Activated B cell treated with CpG ODN at 0.5 μM for 24 hours (primary cell): ENCODE measurements around the gene SPRY1. TPM values are rescaled to one million over a fixed set of nuclear protein-coding genes. Genes with fewer than 3 reads are reported as not detected.

ENCODE experiments used
- ATAC-seq: fragments of 200-7000 bp; cut with Tn5 transposase; one replicate; pipeline ENCODE4 v1.10.0; 2021; ENCODE audit warnings: low read depth, mild to moderate bottlenecking, moderate library complexity
- CTCF ChIA-PET: fragments of 350-600 bp; sonication (Branson Sonifier 250); formaldehyde crosslinking; loops from one replicate; lab custom pipeline; 2021; ENCODE audit warnings: antibody characterized with exemption; lab: Charles Lee
- POLR2A ChIA-PET: fragments of 350-600 bp; sonication (Branson Sonifier 250); formaldehyde crosslinking; loops from one replicate; lab custom pipeline; 2021; ENCODE audit warnings: antibody characterized with exemption; lab: Charles Lee
- DNase-seq: peaks from one replicate; pipeline ENCODE4 v3.0.0; 2022
- H3K27ac Mint-ChIP-seq: one replicate; pipeline ENCODE4 v1.8.0; 2020; ENCODE audit warnings: mixed read lengths
- H3K27me3 Mint-ChIP-seq: one replicate; pipeline ENCODE4 v1.8.0; 2021; ENCODE audit warnings: mixed read lengths
- H3K36me3 Mint-ChIP-seq: one replicate; pipeline ENCODE4 v1.8.0; 2021; ENCODE audit warnings: low read depth, mixed read lengths
- H3K4me1 Mint-ChIP-seq: one replicate; pipeline ENCODE4 v1.8.0; 2021; ENCODE audit warnings: mixed read lengths
- H3K4me3 Mint-ChIP-seq: one replicate; pipeline ENCODE4 v1.8.0; 2020; ENCODE audit warnings: mild to moderate bottlenecking, mixed read lengths
- H3K9me3 Mint-ChIP-seq: one replicate; pipeline ENCODE4 v1.8.0; 2020; ENCODE audit warnings: mixed read lengths
- CTCF ChIP-seq: fragments of 200-600 bp; IDR thresholded peaks from one replicate; pipeline ENCODE4 v1.8.0; 2022; ENCODE audit warnings: antibody characterized with exemption, mild to moderate bottlenecking
- intact Hi-C: fragments of 100-400 bp; cut with micrococcal nuclease; formaldehyde crosslinking; loops from one replicate; pipeline ENCODE4 v1.15.1; 2024
- total RNA-seq: library from RNA; stranded (reverse); gene quantifications from 2 replicates; pipeline ENCODE4 v1.2.3, GENCODE V29; 2022

SPRY1 gene
- total RNA-seq, 1 donor from 2014 or later = 4.1 TPM

GRCh38 chr4:123401271-123402120, 4.9 kb downstream of the SPRY1 start:
- peaks cover 29% of the 10 kb centered on the region for H3K4me1 Mint-ChIP-seq
- no peak for DNase-seq
- H3K27ac Mint-ChIP-seq = no peak overlapping the region
- no peak for ATAC-seq
- no peaks in the 10 kb centered on the region for H3K9me3 Mint-ChIP-seq
- ChIA-PET CTCF (no interaction called here), POLR2A (interaction anchor here (1.3 kb wide), 1 partner anchor 48 kb away, joined by 3 read pairs; no protein-coding TSS in a partner anchor)
- peaks cover 9% of the 10 kb centered on the region for H3K36me3 Mint-ChIP-seq
- H3K4me3 Mint-ChIP-seq = no peak overlapping the region
- intact Hi-C loops = no loop called here
- H3K27me3 Mint-ChIP-seq = peaks cover 11% of the 10 kb centered on the region
- TF ChIP-seq CTCF = no peak

- H3K4me1 Mint-ChIP-seq = peaks cover 23% of the 10 kb centered on the region
- H3K27me3 Mint-ChIP-seq = peaks cover 10% of the 10 kb centered on the region
- peaks cover 9% of the 10 kb centered on the region for H3K36me3 Mint-ChIP-seq
- no peaks in the 10 kb centered on the region for H3K9me3 Mint-ChIP-seq
- ChIA-PET CTCF (no interaction called here), POLR2A (no interaction called here)
- no peak overlapping the region for H3K4me3 Mint-ChIP-seq
- ATAC-seq (no peak), DNase-seq (no peak)
- intact Hi-C loops = no loop called here
- no peak overlapping the region for H3K27ac Mint-ChIP-seq
- TF ChIP-seq CTCF = no peak
These were observed 5.5 kb downstream of the SPRY1 start for GRCh38 chr4:123402121-123402465.

GRCh38 chr4:123403080-123403604, 6.5 kb downstream of the SPRY1 start:
- no peak for DNase-seq
- ATAC-seq = no peak
- ChIA-PET CTCF (no interaction called here), POLR2A (no interaction called here)
- Mint-ChIP-seq H3K4me3 (no peak overlapping the region), H3K9me3 (no peaks in the 10 kb centered on the region), H3K27ac (no peak overlapping the region), H3K36me3 (peaks cover 9% of the 10 kb centered on the region), H3K4me1 (peaks cover 19% of the 10 kb centered on the region), H3K27me3 (peaks cover 10% of the 10 kb centered on the region)
- no peak for TF ChIP-seq CTCF
- intact Hi-C loops = no loop called here

GRCh38 chr4:123404533-123404932, 7.9 kb downstream of the SPRY1 start:
- ChIA-PET CTCF (no interaction called here), POLR2A (no interaction called here)
- intact Hi-C loops = no loop called here
- Mint-ChIP-seq H3K4me1 (peaks cover 11% of the 10 kb centered on the region), H3K36me3 (peaks cover 9% of the 10 kb centered on the region), H3K27me3 (peaks cover 7% of the 10 kb centered on the region), H3K9me3 (no peaks in the 10 kb centered on the region), H3K4me3 (no peak overlapping the region), H3K27ac (no peak overlapping the region)
- no peak for TF ChIP-seq CTCF
- DNase-seq (no peak), ATAC-seq (no peak)

- H3K4me3 Mint-ChIP-seq = no peak overlapping the region
- H3K27me3 Mint-ChIP-seq = peaks cover 2% of the 10 kb centered on the region
- peaks cover 9% of the 10 kb centered on the region for H3K36me3 Mint-ChIP-seq
- ChIA-PET CTCF (no interaction called here), POLR2A (no interaction called here)
- H3K4me1 Mint-ChIP-seq = peaks cover 3% of the 10 kb centered on the region
- no peak overlapping the region for H3K27ac Mint-ChIP-seq
- TF ChIP-seq CTCF = no peak
- ATAC-seq (no peak), DNase-seq (no peak)
- intact Hi-C loops = no loop called here
- no peaks in the 10 kb centered on the region for H3K9me3 Mint-ChIP-seq
These were observed 8.8 kb downstream of the SPRY1 start for GRCh38 chr4:123405267-123405865.
